ENCODE results near the gene ZNF616. TPM values are rescaled to one million over a fixed set of nuclear protein-coding genes. Genes with fewer than 3 reads are reported as not detected.
A peak's percentile ranks its signal among the peaks of the same experiment; 100 is the strongest.
"Not testable (repeated sequence)": the region's sequence is repeated elsewhere in the genome, so short reads cannot be mapped to it uniquely, and the experiment has no call there.

Gene ZNF616
- total and polyA plus RNA-seq, 3 experiments from 2014 or later = 4.6 to 12.6 (median 11.2) TPM

- POLR2A ChIA-PET = no interaction called here
Measured at GRCh38 chr19:52101866-52102562, 37.7 kb downstream of the ZNF616 start.

GRCh38 chr19:52099497-52100138, 40.1 kb downstream of the ZNF616 start:
- H3K4me1 ChIP-seq (ENCODE audit: insufficient read depth, low read length) = peaks cover 5% of the 10 kb centered on the region
- H3K9me3 ChIP-seq (ENCODE audit: low read length) = peaks cover 7% of the 10 kb centered on the region
- H3K27me3 ChIP-seq (ENCODE audit: insufficient read depth, low read length, poor library complexity, severe bottlenecking) = no peaks in the 10 kb centered on the region
- Mint-ChIP-seq H3K27me3 (peaks cover 7 to 10% of the 10 kb centered on the region in 2 donors), H3K4me3 (peak overlapping the region in 1 of 7 donors; percentile 40), H3K36me3 (peaks cover 3 to 36% (median 11%) of the 10 kb centered on the region in 3 donors), H3K27ac (peak overlapping the region in 1 of 8 donors; percentile 1), H3K4me1 (peaks cover 12 to 17% (median 15%) of the 10 kb centered on the region in 3 donors), H3K9me3 (peaks cover 19 to 70% (median 54%) of the 10 kb centered on the region in 5 donors)
- CTCF ChIA-PET = no interaction called here
- POLR2A ChIA-PET = no interaction called here
- no peak overlapping the region for H3K27ac ChIP-seq (ENCODE audit: low read depth, low read length)
- no peak for DNase-seq
- no peak overlapping the region for H3K4me3 ChIP-seq (ENCODE audit: low read length)
- no peaks in the 10 kb centered on the region for H3K36me3 ChIP-seq (ENCODE audit: insufficient read depth, low read length)

More at GRCh38 chr19:52101866-52102562, 37.7 kb downstream of the ZNF616 start:
- H3K4me1 Mint-ChIP-seq = no peaks in the 10 kb centered on the region
- H3K9me3 ChIP-seq (ENCODE audit: low read length) = peaks cover 12% of the 10 kb centered on the region
- no peaks in the 10 kb centered on the region for H3K36me3 ChIP-seq (ENCODE audit: insufficient read depth, low read length)
- no peak overlapping the region for H3K4me3 ChIP-seq (ENCODE audit: low read length)
- H3K4me3 Mint-ChIP-seq = no peak overlapping the region
- no peak overlapping the region for H3K27ac ChIP-seq (ENCODE audit: low read depth, low read length)
- peaks cover 7 to 15% of the 10 kb centered on the region in 2 donors for H3K27me3 Mint-ChIP-seq
- H3K9me3 Mint-ChIP-seq = peaks cover 23 to 69% (median 53%) of the 10 kb centered on the region in 5 donors
- DNase-seq = no peak
- no peaks in the 10 kb centered on the region for H3K27me3 ChIP-seq (ENCODE audit: insufficient read depth, low read length, poor library complexity, severe bottlenecking)
- no peak overlapping the region for H3K27ac Mint-ChIP-seq
- no peaks in the 10 kb centered on the region for H3K4me1 ChIP-seq (ENCODE audit: insufficient read depth, low read length)
- CTCF ChIA-PET = no interaction called here
- H3K36me3 Mint-ChIP-seq = peaks cover 3 to 37% (median 5%) of the 10 kb centered on the region in 3 donors

GRCh38 chr19:52096416-52096815, 43.3 kb downstream of the ZNF616 start:
- H3K27ac ChIP-seq (ENCODE audit: low read depth, low read length); DNase-seq; POLR2A ChIA-PET; H3K27me3 ChIP-seq (ENCODE audit: insufficient read depth, low read length, poor library complexity, severe bottlenecking); H3K9me3 ChIP-seq (ENCODE audit: low read length); H3K36me3 ChIP-seq (ENCODE audit: insufficient read depth, low read length); CTCF ChIA-PET; H3K27me3 Mint-ChIP-seq: not testable (repeated sequence)
- H3K4me1 Mint-ChIP-seq = peaks cover 39 to 49% (median 45%) of the 10 kb centered on the region in 3 donors
- H3K4me3 ChIP-seq (ENCODE audit: low read length) = peak overlapping the region; percentile 94
- H3K4me3 Mint-ChIP-seq = peak overlapping the region; percentile 32 to 99 (median 98)
- peaks cover 22 to 60% (median 44%) of the 10 kb centered on the region in 5 donors for H3K9me3 Mint-ChIP-seq
- peak overlapping the region in 1 of 8 donors; percentile 69 for H3K27ac Mint-ChIP-seq
- H3K4me1 ChIP-seq (ENCODE audit: insufficient read depth, low read length) = peaks cover 14% of the 10 kb centered on the region
- peaks cover 15 to 61% (median 41%) of the 10 kb centered on the region in 3 donors for H3K36me3 Mint-ChIP-seq

- Histone ChIP-seq H3K4me1 (ENCODE audit: insufficient read depth, low read length) (peaks cover 14% of the 10 kb centered on the region), H3K9me3 (ENCODE audit: low read length) (peaks cover 4% of the 10 kb centered on the region), H3K36me3 (ENCODE audit: insufficient read depth, low read length) (peaks cover 5% of the 10 kb centered on the region), H3K4me3 (ENCODE audit: low read length) (peak within 1 kb of the TSS; percentile 94), H3K27me3 (ENCODE audit: insufficient read depth, low read length, poor library complexity, severe bottlenecking) (no peaks in the 10 kb centered on the region), H3K27ac (ENCODE audit: low read depth, low read length) (peak within 1 kb of the TSS; percentile 87)
- peaks cover 47 to 58% (median 56%) of the 10 kb centered on the region in 3 donors for H3K4me1 Mint-ChIP-seq
- peak within 1 kb of the TSS; percentile 88 to 99 (median 98) for H3K4me3 Mint-ChIP-seq
- peak; percentile 75 to 87 (median 81) for DNase-seq
- H3K27me3 Mint-ChIP-seq = peaks cover 5 to 7% of the 10 kb centered on the region in 2 donors
- ChIA-PET CTCF (no interaction called here), POLR2A (no interaction called here)
- H3K36me3 Mint-ChIP-seq = peaks cover 16 to 72% (median 52%) of the 10 kb centered on the region in 3 donors
- peaks cover 29 to 69% (median 47%) of the 10 kb centered on the region in 5 donors for H3K9me3 Mint-ChIP-seq
- peak within 1 kb of the TSS; percentile 58 to 98 (median 96) for H3K27ac Mint-ChIP-seq
Measured at GRCh38 chr19:52095172-52096014, 44.3 kb downstream of the ZNF616 start, which contains the start of gene ZNF841. Gene ZNF841 (minus strand): TSS chr19:52095765. CDS start chr19:52084801, 10,964 bp downstream.

GRCh38 chr19:52094526-52095130, 45.1 kb downstream of the ZNF616 start:
- peaks cover 23 to 75% (median 59%) of the 10 kb centered on the region in 3 donors for H3K36me3 Mint-ChIP-seq
- peak overlapping the region; percentile 58 to 98 (median 94) for H3K27ac Mint-ChIP-seq
- H3K4me3 ChIP-seq (ENCODE audit: low read length) = peak overlapping the region; percentile 94
- peak in 1 of 5 donors; percentile 1 for DNase-seq
- H3K4me1 ChIP-seq (ENCODE audit: insufficient read depth, low read length) = peaks cover 14% of the 10 kb centered on the region
- peaks cover 28 to 72% (median 46%) of the 10 kb centered on the region in 5 donors for H3K9me3 Mint-ChIP-seq
- H3K36me3 ChIP-seq (ENCODE audit: insufficient read depth, low read length) = peaks cover 11% of the 10 kb centered on the region
- peaks cover 0 to 2% of the 10 kb centered on the region in 2 donors for H3K27me3 Mint-ChIP-seq
- ChIA-PET CTCF (no interaction called here), POLR2A (no interaction called here)
- H3K4me1 Mint-ChIP-seq = peaks cover 53 to 63% (median 60%) of the 10 kb centered on the region in 3 donors
- H3K9me3 ChIP-seq (ENCODE audit: low read length) = peaks cover 5% of the 10 kb centered on the region
- peak overlapping the region; percentile 87 for H3K27ac ChIP-seq (ENCODE audit: low read depth, low read length)
- no peaks in the 10 kb centered on the region for H3K27me3 ChIP-seq (ENCODE audit: insufficient read depth, low read length, poor library complexity, severe bottlenecking)
- H3K4me3 Mint-ChIP-seq = peak overlapping the region; percentile 88 to 99 (median 98)

- peak overlapping the region in 1 of 7 donors; percentile 8 for H3K4me3 Mint-ChIP-seq
- Histone ChIP-seq H3K4me3 (ENCODE audit: low read length) (no peak overlapping the region), H3K27ac (ENCODE audit: low read depth, low read length) (no peak overlapping the region), H3K4me1 (ENCODE audit: insufficient read depth, low read length) (no peaks in the 10 kb centered on the region), H3K36me3 (ENCODE audit: insufficient read depth, low read length) (peaks cover 33% of the 10 kb centered on the region), H3K9me3 (ENCODE audit: low read length) (peaks cover 5% of the 10 kb centered on the region), H3K27me3 (ENCODE audit: insufficient read depth, low read length, poor library complexity, severe bottlenecking) (no peaks in the 10 kb centered on the region)
- H3K4me1 Mint-ChIP-seq = peaks cover 12 to 33% (median 28%) of the 10 kb centered on the region in 3 donors
- peaks cover 21 to 79% (median 34%) of the 10 kb centered on the region in 5 donors for H3K9me3 Mint-ChIP-seq
- H3K27ac Mint-ChIP-seq = peak overlapping the region in 2 of 8 donors; percentile 7 to 10
- H3K27me3 Mint-ChIP-seq = peaks cover 0 to 1% of the 10 kb centered on the region in 2 donors
- peaks cover 70 to 99% (median 98%) of the 10 kb centered on the region in 3 donors for H3K36me3 Mint-ChIP-seq
- CTCF ChIA-PET = no interaction called here
- POLR2A ChIA-PET = no interaction called here
- DNase-seq = no peak
Measured at GRCh38 chr19:52086481-52086880, 53.3 kb downstream of the ZNF616 start.

GRCh38 chr19:52070496-52070895, 69.2 kb downstream of the ZNF616 start:
- Mint-ChIP-seq H3K4me3 (peak overlapping the region in 2 of 7 donors; percentile 39 to 51), H3K4me1 (peaks cover 0 to 16% (median 4%) of the 10 kb centered on the region in 3 donors), H3K36me3 (peaks cover 74 to 99% (median 96%) of the 10 kb centered on the region in 3 donors), H3K27me3 (no peaks in the 10 kb centered on the region), H3K27ac (no peak overlapping the region), H3K9me3 (peaks cover 65 to 100% (median 99%) of the 10 kb centered on the region in 5 donors)
- Histone ChIP-seq H3K4me3 (ENCODE audit: low read length) (no peak overlapping the region), H3K27ac (ENCODE audit: low read depth, low read length) (no peak overlapping the region), H3K4me1 (ENCODE audit: insufficient read depth, low read length) (no peaks in the 10 kb centered on the region), H3K36me3 (ENCODE audit: insufficient read depth, low read length) (peaks cover 53% of the 10 kb centered on the region), H3K9me3 (ENCODE audit: low read length) (peaks cover 69% of the 10 kb centered on the region), H3K27me3 (ENCODE audit: insufficient read depth, low read length, poor library complexity, severe bottlenecking) (no peaks in the 10 kb centered on the region)
- ChIA-PET CTCF (no interaction called here), POLR2A (no interaction called here)
- DNase-seq = no peak

Data from CD8-positive, alpha-beta memory T cell (primary cell).